Ecto neural progenitor cell (in vitro differentiated cells): ENCODE results near the gene NAA60.
"Not testable (repeated sequence)": the region's sequence is repeated elsewhere in the genome, so short reads cannot be mapped to it uniquely, and the experiment has no call there.

ENCODE experiments used
- DNase-seq: peaks from one replicate; pipeline ENCODE4 v3.0.0-alpha.2; 2018; ENCODE audit warnings: low spot score

NAA60 gene

GRCh38 chr16:3465301-3465700, 21.8 kb downstream of the NAA60 start:
- no peak for DNase-seq

- no peak for DNase-seq
Observed at GRCh38 chr16:3465911-3466584, 22.6 kb downstream of the NAA60 start.

GRCh38 chr16:3467182-3467581, 23.7 kb downstream of the NAA60 start:
- DNase-seq, result no peak

GRCh38 chr16:3467921-3468320, 24.4 kb downstream of the NAA60 start:
- no peak for DNase-seq

- DNase-seq, result no peak
Observed at GRCh38 chr16:3468501-3468900, 25.0 kb downstream of the NAA60 start.

GRCh38 chr16:3469736-3470135, 26.3 kb downstream of the NAA60 start:
- no peak for DNase-seq

- no peak for DNase-seq
Observed at GRCh38 chr16:3470723-3471122, 27.2 kb downstream of the NAA60 start.

GRCh38 chr16:3471518-3472176, 28.2 kb downstream of the NAA60 start:
- no peak for DNase-seq

- DNase-seq, result no peak
Observed at GRCh38 chr16:3472878-3473595, 29.6 kb downstream of the NAA60 start.

- DNase-seq, result not testable (repeated sequence)
Observed at GRCh38 chr16:3473596-3473943, 30.1 kb downstream of the NAA60 start.

- no peak for DNase-seq
Observed at GRCh38 chr16:3474136-3474779, 30.8 kb downstream of the NAA60 start.

- DNase-seq, result not testable (repeated sequence)
Observed at GRCh38 chr16:3474870-3475269, 31.4 kb downstream of the NAA60 start.

- no peak for DNase-seq
Observed at GRCh38 chr16:3475604-3476375, 32.3 kb downstream of the NAA60 start.

- DNase-seq, result no peak
Observed at GRCh38 chr16:3476409-3476808, 32.9 kb downstream of the NAA60 start.

- no peak for DNase-seq
Observed at GRCh38 chr16:3478242-3478925, 34.9 kb downstream of the NAA60 start.

GRCh38 chr16:3479654-3480216, 36.3 kb downstream of the NAA60 start:
- no peak for DNase-seq

GRCh38 chr16:3480901-3481695, 37.6 kb downstream of the NAA60 start:
- no peak for DNase-seq

GRCh38 chr16:3481696-3482658, 38.5 kb downstream of the NAA60 start:
- DNase-seq, result no peak

- no peak for DNase-seq
Observed at GRCh38 chr16:3482659-3483241, 39.3 kb downstream of the NAA60 start.
